ENCODE results near the gene MORN4. TPM values are rescaled to one million over a fixed set of nuclear protein-coding genes. Genes with fewer than 3 reads are reported as not detected.
A peak's percentile ranks its signal among the peaks of the same experiment; 100 is the strongest.
"Not testable (repeated sequence)": the region's sequence is repeated elsewhere in the genome, so short reads cannot be mapped to it uniquely, and the experiment has no call there.

MORN4 gene
- total RNA-seq, 1 donor from 2014 or later, result 12.9 TPM

GRCh38 chr10:97640868-97641811, 7.8 kb upstream of the MORN4 start:
- DNase-seq (ENCODE audit: low spot score), result peak; percentile 51

- peak; percentile 99 for DNase-seq (ENCODE audit: low spot score)
These were observed 7.0 kb upstream of the MORN4 start, which contains the start of gene PI4K2A for GRCh38 chr10:97640174-97640867. Gene PI4K2A (plus strand): TSS chr10:97640671. CDS start chr10:97640743, 72 bp downstream.

DNA sequence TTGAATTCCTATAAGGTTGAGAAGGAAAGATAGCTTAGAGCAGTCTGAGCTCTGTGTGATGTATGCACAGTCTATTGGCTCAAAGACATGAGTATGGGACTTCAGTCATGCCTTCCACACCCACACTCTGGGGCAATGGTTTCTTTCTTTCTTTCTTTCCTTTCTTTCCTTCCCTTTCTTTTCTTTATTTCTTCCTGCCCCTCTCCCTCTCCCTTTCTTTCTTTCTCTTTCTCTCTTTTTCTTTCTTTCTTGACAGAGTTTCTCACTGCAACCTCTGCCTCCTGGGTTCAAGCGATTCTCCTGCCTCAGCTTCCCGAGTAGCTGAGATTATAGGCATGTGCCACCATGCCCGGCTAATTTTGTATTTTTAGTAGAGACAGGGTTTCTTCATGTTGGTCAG, 5.8 kb upstream of the MORN4 start:
- DNase-seq (ENCODE audit: low spot score), result not testable (repeated sequence)

GRCh38 chr10:97635577-97635976, 2.3 kb upstream of the MORN4 start:
- no peak for DNase-seq (ENCODE audit: low spot score)

DNA sequence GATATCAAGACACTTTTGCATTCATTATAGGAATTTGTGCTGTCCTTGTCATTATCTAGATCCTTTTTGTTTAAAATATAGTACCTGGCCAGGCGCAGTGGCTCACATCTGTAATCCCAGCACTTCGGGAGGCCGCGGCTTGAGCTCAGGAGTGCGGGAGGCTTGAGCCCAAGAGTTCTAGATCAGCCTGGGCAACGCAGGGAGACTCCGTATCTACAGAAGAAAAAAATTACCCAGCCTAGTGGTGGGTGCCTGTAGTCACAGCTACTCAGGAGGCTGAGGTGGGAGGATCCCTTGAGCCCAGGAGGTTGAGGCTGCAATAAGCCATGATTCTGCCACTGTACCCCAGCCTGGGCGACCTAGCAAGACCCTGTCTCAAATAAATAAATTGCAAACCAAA, 621 bp upstream of the MORN4 start:
- no peak for DNase-seq (ENCODE audit: low spot score)

DNA sequence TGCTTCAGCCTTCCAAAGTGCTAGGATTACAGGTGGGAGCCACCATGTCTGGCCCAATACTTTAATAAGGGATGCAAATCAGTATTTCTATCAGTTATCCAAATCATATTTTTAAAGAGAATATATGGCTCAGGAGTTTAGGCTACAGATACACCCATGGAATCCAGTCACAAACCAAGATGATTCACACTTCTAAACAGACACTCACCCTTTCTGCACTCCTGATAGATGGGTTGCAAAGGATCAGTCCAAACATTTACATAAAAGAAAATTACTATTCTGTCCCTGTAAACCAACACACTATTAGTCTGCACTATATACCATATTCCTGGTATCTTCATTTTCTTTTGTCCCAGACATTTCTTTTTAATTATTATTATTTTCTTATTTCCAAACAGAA, 2.2 kb downstream of the MORN4 start:
- DNase-seq (ENCODE audit: low spot score), result no peak

DNA sequence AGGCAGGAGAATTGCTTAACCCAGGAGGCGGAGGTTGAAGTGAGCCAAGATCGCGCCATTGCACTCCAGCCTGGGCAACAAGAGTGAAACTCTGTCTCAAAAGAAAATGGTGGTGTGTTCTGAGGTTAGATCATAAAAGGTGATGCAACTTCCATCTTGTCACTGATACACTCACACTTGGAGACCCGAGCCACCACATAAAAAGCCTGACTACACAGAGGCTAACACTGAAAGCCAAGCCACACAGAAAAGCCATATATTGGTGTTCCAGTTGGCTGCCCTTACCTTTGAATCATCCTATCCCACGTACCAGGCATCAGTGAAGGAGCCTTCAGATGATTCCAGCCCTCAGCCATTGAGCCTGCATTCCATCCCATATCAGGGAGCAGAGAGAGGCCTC, 4.0 kb downstream of the MORN4 start:
- DNase-seq (ENCODE audit: low spot score), result no peak

DNA sequence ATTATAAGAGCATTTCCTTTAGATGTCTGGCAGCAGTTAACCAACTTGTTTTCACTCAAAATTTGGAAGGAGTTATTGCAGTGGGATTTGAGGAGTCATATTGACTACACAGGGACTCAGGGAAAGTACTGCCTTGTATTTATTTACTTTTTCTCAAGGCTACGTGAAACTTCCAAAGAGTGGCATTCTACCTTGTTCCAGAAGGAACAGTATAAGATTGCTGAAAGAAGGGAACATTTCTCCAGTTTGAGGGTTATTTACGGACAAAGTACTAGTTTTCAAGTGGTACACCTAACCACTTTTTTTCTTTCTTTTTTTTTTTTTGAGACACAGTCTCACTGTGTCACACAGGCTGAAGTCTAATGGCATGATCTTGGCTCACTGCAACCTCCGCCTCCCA, 5.1 kb downstream of the MORN4 start:
- DNase-seq (ENCODE audit: low spot score), result no peak

GRCh38 chr10:97627731-97628130, 5.6 kb downstream of the MORN4 start:
- DNase-seq (ENCODE audit: low spot score), result no peak

DNA sequence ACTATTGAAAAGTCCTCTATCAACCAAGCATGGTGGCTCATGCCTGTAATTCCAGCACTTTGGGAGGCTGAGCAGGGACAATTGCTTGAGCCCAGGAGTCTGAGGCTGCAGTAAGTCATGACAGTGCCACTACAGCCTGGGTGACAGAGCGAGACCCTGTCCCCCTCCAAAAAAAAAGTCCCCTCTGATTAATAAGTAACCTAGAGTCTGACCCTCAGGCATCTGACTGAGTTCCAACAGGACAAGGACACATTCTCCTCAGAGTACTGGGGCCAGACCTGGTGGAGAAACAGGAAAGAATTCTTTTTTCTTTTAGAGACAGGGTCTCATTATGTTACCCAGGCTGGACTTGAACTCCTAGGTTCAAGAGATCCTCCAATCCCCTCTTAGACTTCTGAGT, 10.0 kb downstream of the MORN4 start:
- DNase-seq (ENCODE audit: low spot score), result no peak

DNA sequence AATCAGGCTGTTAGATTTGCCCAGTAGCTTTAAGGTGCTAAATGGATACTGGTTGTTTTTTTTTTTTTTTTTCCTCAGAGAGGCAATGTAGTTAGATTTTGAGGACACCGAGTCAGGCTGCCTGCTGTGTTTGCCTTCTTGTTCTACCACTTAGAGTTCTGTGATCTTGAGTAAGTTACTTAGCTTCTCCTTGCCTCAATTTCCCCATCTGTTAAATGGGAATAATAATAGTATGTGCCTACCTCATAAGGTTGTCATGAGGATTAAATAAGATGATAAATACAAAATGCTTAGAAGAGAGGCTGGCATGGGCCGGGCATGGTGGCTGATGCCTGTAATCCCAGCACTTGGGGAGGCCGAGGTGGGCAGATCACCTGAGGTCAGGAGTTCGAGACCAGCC, 14.6 kb downstream of the MORN4 start:
- DNase-seq (ENCODE audit: low spot score), result no peak

DNA sequence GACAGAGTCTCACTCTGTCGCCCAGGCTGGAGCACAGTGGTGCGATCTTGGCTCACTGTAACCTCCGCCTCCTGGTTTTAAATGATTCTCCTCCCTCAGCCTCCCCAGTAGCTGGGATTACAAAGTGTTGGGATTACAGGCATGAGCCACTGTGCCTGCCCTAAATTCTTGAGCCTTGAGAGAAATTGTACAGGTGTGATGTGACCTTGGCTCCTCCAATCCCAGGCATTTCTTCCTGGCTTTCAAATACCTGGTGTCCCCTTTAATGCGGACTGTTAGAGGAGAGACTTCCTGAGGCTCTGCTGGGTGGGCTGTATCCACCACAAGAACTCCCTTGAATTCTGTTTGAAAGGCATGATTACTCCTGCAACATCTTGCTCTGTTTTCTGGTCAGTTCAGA, 15.0 kb downstream of the MORN4 start:
- DNase-seq (ENCODE audit: low spot score), result no peak

DNA sequence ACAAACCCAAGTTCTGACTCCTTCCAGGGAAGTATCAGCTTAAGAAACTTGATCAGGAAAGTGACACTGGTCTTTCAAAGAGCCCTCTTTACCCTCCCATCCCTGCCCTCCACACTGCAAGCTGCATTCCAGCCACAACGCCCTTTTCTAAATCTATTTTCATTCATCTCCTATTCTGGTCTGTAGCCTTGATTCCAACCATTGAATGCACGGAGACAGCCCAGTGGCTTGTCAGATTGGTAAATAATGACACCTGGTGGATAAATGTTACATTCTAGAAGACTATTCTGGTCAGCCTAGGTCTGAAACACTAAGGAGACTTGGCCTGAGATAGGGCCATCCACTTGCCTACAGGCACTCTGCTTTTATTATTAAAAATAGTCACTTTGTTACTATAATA, 20.9 kb downstream of the MORN4 start:
- DNase-seq (ENCODE audit: low spot score), result no peak

DNA sequence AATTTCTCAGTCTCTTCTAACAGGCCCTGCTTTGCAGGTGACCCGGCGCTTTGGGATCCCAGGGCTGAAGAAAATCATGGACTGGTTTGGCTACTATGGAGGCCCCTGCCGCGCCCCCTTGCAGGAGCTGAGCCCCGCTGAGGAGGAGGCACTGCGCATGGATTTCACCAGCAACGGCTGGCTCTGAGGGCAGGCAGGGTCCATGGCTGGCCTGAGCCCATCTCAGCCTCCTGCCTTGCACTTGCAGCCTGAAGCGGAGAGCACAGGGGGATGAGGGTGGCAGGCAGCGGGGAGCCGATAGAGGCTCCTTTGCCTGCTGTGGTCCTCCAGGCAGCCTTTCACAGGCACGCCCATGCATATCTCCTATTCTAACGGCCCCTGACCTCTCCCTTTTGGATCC, 21.8 kb downstream of the MORN4 start:
- no peak for DNase-seq (ENCODE audit: low spot score)

DNA sequence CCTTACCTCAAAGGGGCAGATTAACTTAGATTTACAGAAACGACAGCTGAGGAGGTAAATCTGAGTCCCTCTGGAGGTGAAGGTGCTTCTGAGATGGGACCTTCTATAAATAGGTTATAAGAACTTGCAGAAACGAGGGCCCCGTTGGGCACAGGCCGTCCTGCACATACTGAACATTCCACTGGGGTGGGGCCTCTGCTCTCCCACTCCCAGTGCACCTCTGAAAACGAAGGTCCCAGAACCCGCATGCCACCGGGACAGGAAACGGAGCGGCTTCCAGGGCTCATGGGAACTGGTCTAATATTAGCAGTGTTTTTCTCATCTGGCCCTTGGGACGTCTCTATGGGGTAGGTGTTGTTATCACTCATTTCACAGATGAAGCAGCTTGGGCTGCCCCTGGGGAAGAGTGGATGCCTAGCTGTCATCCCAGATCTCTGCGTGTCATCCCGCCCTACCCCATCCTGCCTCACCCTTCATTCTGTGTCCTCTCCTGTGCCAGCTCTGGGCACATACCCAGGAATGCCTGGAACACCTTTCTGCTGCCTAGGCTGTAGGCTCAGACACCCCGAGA, 24.2 kb downstream of the MORN4 start:
- DNase-seq (ENCODE audit: low spot score), result no peak

GRCh38 chr10:97607095-97607636, 26.1 kb downstream of the MORN4 start:
- no peak for DNase-seq (ENCODE audit: low spot score)

- DNase-seq (ENCODE audit: low spot score), result no peak
These were observed 31.8 kb downstream of the MORN4 start for GRCh38 chr10:97601268-97602215.

DNA sequence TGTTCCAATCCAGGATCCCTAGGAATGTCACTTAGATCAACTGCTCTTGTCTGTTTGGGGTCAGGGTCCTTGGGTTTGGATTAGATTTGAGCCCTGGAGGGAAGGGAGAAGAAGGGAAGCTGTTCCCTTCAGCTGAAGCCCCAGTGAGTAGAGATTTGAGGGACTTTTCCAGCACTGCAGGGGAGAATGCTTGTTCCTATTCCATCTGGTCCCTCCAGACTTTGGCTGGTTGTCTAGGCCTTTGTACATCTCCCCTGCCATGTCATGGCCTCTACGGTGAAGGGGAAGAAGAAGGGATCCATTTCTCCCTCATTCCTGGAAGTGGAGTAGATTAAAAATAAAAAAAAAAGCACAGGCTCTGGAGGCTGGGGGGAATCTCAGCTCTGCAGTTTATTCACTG, 32.7 kb downstream of the MORN4 start:
- DNase-seq (ENCODE audit: low spot score), result no peak

DNA sequence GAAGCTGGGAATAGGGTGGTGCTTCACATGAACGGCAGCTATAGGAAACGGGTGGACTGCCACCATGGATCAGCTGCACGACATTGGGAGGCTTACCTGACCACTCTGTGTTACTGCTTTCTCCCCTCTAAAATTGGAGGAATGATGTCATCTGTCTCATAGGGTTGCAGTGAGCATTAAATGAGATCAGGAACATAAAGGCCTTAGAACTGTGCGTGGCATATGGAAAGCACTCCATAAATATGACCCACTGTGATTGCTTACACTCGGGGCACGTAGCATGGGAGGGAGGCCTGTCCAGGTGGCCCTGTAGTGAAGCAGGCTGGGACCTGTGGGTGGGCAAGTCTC, 34.1 kb downstream of the MORN4 start:
- no peak for DNase-seq (ENCODE audit: low spot score)

- DNase-seq (ENCODE audit: low spot score), result no peak
These were observed 34.7 kb downstream of the MORN4 start for GRCh38 chr10:97598407-97599271.
